ENCODE results near the gene TTC12.
"Not testable (repeated sequence)": the region's sequence is repeated elsewhere in the genome, so short reads cannot be mapped to it uniquely, and the experiment has no call there.

The TTC12 gene

DNA sequence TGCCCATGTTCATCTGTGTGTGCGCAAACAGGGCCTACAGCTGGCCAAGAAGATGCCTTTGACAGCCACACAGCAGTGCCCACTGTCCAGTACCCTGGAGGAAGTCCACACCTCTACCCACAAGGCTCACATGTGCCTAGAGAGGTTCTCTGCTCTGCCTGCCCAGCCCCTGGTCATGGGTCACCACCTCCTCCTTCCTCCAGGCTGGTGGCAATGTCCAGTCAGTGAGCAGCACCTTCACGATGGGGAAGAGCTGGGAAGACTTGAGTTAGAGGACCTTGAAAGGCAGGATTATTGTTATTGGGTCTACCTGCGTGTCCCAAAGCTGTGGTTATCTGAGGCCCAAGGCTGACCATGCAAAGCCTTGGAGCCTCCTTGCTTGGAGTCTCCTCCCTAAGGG lies 28.4 kb upstream of the TTC12 start:
- no peak for DNase-seq

DNA sequence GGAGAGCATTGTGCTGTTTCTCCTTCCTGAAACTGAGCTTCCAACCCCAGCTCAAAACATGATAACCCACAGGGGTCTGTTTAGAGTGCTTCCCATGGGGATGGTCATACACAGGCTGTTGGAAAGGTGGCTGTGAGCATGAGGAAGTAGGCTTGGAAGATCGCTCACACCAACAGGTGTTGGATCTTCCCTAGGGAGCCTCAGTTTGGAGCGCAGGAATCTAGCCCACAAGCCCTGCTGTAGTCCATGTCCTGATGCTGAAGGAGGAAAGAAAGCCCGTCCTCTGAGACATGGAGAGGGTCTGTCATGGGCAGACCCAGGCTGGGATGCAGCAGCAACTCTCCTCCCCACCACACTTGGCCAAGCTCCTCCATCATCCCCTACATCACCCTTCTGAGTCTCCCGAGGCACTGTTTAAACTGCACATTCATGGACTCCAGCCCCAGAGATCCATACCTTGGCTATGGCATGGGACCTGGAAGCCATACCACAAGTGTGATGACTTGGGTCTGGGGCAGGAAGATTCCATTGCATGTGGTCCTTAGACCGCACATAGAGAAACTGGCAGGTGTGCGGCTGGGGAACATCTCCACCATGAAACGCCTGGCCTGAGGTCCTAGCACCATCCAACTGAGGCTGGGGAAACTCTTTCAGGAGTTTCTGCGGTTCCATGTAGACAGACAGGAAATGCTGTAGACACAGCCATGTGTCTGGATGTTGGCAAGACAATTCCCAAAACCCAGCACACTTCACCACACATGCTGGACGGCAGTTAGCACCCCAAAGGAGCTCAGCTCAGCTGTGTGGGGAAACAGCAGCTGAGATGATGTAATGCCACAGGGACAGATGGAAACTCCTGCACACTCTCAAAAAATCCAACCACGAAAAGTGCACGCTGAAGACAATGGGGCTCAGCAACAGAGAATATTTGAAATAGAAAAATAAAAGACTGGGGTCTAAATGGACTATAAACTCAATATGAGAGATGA lies 27.6 kb upstream of the TTC12 start:
- DNase-seq = no peak

DNA sequence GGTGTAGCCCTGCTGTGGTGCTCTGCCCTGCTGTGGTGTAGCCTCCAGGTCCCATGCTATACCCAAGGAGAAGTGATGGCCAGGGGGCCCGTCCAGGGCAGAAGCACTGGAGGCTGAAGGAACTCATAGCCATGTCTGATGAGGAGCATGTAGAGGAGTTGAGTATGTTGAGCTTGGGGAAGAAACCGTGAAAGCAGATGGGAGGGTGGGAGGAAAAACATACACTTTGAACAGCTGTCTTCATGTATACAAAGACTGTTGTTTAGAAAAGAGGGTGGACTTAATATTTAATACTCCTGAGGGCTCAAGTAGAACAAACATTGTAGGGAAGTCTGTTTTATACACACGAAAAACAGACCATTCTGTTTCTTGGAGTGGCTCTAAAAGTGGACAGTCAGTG lies 26.6 kb upstream of the TTC12 start:
- DNase-seq = no peak

DNA sequence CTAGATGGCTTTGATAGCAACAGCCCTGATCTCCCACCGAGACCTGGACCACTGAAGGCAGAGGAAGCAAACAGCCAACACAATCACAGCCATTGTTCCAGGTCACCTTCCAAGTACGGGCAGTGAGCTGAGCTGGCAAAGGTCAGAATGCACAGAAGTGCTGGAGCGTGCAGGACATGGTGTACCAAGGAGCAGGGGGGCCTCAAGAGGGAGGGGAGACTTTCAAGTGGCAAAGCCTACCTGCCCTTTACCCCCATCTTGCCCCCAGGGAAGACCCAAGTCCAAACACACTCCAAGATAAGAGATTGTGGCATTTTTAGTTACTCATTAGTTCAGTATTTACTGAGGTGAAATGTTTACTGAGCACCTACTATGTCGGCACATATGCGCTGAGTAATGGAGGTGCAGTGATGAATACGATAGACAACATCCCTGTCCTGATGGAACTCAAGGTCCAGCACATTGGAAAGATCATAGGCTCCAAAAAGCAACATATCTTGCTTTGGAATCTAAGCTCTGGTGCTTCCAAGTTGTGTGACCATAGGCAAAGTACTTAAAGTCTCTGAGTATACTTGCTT lies 26.0 kb upstream of the TTC12 start:
- DNase-seq = no peak

DNA sequence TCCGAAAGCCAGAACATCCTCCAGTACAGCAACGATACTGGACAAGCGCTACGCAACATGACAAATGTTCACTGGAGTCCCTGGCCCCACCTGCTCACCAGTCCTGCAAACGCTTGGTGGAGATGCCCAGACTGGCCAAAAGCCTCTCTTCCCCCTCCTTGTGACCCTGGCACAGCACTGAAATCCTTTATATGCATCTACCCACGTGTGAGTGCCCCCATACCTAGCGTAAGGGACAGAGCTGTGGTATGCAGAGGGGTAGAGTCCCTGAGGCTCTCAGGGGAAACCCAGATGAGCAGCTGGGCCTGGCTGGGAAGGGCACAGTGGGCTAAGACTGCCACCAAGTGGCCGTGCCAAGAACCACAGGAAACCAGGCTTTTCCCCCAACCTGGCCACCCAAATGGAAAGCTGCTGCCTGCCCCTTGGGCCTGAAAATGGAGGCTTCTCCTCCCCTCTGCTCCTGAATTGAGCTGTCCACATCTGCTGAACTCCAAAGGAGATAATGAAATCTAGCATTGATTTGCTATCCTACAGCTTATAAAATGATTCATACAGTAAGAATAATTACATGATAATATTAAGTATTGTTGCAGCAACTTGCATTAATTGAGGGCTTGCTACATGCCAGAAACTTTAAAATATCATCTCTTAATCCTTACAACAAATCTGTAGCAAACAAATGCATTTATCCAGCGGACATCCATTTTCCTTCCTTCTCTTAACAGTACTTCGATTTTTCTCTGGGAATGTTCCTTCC lies 24.8 kb upstream of the TTC12 start:
- DNase-seq = peak; percentile 29

DNA sequence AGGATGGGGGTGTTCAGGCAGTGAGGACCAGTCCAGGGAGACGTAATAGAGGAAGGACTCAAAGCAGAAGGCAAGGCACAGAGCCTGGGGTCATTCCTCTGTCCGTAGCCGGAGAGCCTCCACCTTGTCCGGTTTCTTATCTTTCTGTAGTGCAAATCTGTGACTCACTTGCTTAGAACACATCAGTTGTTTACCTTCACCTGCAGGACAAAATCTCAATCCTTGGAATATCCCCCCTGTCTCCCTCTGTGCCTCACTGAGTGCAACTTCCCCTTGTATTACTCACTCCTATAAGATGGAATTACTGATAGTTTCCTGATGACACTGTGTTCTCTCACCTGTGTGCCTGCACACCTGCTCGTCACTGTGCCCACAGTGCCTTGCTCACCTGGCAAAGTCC lies 20.4 kb upstream of the TTC12 start:
- DNase-seq = no peak

DNA sequence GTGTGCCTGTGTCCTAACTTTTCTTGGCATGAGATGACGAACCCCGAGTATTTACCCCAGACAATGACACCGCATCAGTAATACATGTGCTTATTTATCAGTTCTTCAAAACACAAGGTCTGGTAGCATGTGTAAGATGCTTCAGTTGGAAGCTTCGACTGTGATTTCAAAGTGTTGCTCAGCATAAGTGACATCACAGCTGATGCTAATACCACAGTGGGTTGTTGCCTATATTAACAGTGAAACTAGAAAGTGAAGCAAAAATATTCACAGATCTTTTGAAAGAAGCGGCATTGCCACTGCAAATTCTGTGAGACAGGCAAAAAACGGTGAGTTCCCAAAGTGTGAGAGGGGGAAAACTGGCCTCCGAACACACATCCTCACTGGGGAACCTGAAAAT lies 18.4 kb upstream of the TTC12 start:
- no peak for DNase-seq

DNA sequence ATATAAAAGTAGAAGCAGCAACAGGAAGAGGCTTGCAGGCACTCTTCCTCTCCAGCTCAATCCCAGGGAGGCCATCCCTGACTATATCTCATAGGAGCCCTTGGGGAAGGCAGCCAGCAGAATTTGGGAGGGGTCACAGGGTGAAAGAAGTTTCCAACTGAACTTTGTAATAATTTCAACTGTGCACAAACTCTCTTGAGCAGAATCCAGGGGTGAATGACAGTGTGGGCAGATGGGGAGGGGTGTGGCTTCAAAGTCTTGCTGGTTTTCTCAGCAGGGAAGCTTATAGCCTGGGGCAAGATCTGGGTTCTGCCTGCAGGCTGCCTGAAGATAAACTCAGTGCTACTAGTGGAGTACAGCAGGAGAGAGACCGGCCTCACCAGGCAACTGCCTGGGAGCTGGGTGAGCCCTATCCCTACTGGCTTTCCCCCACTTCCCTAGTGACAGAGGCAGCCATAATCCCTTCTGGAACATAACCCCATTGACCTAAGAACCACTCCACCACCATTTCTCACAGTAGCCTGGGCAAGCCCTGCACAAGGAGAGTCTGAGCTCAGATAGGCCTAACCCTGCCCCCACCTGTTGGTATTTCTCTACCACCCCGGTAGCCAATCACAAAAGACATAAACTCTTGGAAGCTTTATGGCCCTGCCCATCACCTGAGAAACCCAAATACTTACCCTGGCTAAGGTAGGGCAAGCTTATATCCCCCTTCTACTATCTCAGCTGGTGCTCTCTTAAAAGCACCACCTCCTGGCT lies 17.8 kb upstream of the TTC12 start:
- DNase-seq = no peak

DNA sequence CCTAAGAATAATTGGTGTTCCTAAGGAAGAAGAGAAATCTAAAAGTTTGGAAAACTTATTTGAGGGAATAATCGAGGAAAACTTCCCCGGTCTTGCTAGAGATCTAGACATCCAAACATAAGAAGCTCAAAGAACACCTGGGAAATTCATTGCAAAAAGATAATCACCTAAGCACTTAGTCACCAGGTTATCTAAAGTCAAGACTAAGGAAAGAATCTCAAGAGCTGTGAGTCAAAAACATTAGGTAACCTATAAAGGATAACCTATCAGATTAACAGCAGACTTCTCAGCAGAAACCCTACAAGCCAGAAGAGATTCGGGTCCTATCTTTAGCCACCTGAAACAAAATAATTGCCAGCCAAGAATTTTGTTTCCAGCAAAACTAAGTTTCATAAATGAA lies 15.9 kb upstream of the TTC12 start:
- DNase-seq = not testable (repeated sequence)

DNA sequence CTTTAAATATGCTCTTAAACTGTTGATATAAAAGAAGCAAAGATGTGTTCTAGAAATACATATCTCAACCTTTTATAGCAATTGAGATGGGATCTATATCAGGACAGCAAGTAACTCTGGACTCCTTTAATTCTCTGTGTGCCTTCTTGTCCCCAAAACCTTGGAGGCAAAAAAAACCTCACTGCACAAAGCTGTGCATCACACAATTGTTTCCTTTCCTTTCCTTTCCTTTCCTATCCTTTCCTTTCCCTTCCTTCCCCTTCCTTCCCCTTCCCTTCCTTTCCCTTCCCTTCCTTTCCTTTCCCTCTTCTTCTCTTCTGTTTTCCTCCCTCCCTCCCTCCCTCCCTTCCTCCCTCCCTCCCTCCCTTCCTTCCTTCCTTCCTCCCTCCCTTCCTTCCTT lies 9.5 kb upstream of the TTC12 start:
- no peak for DNase-seq

DNA sequence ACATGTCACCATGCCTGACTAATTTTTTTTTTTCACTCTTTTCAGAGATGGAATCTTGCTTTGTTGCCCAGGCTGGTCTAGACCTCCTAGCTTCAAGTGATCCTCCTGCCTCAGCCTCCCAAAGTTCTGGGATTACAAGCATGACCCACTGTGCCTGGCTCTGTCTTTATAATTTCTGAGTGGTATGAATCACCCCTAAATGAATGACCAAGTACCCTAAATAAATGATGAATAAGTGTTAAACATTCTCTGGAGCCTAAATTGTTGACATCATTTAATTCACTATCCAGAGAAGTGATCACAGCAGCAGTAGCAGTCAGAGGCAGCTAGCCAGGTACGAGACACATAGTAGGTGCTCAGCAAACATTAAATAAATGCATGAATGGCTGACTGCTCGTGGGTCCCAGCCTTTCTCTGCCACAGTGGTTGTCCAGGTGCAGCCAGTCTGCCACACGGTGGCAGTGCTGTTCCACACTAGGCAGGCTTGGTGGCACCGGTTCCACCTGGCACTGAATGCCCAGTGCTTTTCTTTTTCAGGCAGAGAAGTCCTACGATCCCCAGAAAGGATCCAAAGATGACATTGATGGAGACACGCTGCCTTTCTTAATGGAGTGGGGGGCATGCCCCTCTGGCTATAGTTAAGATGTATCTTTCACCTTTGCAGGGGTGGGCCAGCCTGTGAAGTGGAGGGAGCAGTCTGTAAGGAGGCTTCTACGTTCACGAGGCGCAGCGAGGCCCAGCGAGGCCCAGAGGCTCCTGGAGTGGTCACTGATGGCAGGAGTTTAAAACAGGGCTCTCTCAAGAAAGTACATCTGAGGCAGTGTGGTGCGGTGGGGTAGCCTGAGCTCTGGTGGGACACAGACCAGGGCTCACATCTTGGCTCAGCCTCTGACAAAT lies 8.7 kb upstream of the TTC12 start:
- peak; percentile 38 for DNase-seq

DNA sequence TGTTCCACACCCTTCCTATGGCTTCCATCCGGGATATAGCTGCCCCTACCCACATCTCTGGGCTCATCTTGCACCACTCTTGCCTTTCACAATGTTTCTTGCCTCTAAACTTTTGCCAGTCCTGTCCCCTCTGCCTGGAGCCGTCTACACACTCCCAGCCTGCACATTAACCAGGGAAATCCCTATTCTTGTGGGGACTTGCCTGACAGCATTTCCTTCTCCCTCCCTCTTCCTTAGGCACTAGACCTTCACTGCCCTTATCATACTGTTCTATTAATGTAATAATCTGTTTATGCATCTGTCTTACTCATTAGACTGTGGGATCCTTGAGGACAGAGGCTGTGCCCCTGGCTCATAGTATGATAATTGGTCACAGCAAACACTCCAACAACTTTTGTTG lies 5.8 kb upstream of the TTC12 start:
- no peak for DNase-seq

DNA sequence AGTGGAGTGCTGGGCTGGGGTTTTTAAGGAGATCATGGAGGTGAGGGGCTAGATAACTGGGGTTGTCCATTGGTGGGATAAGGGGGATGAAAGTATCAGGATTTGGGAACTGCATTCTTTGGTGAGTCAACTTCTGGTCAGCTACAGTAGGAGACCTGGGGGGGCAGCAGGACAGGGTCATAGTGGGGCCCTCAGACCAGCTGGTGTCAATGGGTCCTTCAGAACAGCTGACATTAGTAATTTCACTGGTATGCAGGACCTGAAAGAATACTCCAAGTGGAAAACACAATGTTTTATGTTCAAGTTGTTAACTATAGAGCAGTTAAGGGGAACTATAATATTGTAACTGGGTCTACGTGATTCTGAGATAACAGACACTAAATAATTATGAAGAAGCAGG lies 2.8 kb upstream of the TTC12 start:
- DNase-seq = no peak

DNA sequence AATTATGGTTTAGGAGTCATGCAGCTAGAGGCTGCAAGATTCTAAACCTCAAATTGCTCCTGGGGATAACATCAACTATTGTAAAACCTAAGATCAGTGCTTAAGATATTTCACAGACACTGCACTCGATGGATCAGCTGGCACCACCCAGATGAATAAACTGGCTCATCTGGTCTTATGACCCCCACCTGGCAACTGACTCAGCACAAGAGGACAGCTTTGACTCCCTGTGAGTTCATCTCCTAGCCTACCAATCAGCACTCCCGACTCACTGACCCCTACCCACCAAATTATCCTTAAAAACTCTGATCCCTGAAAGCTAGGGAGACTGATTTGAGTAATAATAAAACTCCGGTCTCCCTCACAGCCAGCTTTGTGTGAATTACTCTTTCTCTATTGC lies 782 bp upstream of the TTC12 start:
- DNase-seq = no peak

DNA sequence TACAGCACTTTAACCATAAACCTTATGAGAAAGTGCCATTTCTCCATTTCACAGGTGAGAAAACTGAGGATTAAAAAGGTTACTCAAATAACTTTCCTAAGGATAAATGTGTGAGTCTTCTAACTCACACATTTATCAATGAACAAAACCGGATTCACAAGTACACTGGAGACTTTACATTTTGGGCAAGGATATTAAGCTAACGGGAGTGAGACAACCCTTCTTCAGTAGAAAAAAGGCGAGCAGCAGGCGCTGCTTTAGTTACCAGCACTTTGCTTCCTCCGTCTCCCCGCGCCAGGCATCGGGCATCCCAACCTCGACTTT lies 356 bp upstream of the TTC12 start:
- DNase-seq = no peak

DNA sequence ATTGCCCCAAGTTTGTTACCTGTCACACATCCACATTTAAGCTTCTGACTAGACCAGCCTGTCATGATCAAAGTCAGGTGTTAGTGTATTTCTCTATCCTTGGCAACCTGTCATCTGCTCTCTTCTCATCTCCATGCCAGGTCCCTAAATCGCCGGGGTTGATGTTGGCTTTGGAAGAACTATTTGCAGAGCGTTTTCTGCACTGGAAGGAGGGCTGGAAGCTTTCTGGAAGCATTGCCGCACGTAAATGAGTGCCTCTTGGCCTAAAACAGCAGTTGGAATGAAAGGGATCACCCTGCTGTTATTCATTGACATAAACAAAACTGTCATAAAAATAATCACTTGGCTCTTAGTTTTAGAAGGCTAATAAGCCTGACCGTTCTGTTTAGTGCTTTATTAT lies 1.4 kb downstream of the TTC12 start:
- no peak for DNase-seq

DNA sequence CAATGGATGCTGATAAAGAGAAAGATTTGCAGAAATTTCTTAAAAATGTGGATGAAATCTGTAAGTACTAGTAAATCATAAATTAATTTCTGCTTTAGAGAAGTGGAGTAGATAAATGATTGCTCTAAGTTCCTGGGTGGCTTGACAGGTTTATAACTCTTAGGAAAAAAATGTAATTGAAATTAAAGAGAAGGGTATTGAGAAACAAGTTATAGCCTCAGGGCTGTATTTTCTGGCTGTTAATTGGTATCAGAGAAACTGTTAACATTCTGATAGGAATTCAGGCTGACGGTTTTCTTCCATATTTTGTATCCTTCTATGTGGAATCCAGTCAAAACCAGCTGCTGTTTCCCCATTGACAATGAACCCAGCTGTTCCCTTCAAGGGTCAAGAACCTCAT lies 1.9 kb downstream of the TTC12 start:
- no peak for DNase-seq

DNA sequence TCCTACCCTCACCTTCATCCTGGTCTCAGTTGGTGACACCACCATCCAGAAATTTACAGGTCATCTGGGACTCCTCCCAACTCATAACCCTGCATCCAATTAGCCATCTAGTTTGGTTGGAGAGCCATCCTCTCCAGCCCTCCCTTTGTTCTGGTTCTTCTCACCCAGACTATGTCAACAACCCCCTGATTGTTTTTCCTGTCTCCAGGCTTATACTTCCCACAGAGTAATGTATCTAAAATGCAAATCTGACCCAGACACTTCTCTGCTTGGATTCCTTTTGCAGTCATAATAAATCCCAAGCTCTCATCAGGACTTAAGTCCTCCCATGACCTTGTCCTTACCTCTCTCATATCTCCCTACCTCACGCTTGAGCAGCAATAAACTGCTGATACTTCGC lies 3.0 kb downstream of the TTC12 start:
- no peak for DNase-seq

DNA sequence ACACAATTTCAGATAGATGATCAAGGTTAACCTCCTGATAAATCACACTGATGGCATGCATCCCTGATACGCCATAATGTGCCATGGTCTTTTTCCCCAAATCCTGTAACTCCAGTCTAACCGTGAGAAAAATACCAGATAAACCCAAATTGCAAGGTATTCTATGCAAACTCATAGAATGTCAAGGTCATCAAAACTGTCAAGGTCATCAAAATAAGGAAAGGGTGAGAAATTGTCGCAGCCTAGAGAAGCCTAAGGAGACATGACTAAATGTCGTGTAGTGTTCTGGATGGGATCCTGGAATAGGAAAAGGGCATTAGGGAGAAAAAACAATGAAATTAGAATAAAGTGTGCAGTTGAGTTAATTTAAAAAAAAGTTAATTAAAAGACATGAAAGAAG lies 4.7 kb downstream of the TTC12 start:
- no peak for DNase-seq

DNA sequence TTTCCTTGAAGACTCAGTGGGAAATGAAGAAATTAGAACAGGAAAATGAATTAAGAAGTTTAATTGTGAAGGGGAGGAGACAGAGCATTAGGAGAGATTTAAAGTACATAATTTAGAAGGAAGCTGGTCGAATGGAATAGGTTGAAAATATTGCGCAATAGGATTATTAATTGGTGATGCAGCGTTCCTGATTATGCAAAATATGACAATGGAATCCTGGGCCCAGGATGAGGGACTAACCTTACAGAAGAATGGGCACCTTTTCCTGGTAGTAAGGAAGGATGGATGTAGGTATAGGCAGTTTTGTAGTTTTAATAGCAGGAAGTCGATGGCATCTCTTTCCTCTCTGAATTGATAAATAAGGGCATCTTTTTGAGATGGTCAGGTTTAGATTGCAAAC lies 7.8 kb downstream of the TTC12 start:
- no peak for DNase-seq

DNA sequence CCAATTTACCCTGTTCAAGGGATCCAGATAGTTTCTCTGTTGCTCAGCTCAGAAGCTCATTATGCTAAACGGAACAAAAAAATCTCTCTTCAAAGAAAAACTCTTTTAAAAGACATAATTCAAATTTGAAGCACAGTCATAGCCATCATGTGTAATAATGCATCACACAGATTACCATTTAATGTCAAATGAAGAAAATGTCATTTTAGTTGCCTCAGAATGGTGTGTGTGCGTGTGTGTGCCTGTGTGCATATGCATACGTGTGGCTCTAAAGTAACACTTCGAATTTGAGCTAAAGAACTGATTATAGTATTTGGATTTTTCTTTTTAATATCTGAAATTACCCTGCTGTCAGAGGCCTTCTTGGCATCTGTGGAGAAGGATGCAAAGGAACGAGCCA lies 9.9 kb downstream of the TTC12 start:
- DNase-seq = no peak

DNA sequence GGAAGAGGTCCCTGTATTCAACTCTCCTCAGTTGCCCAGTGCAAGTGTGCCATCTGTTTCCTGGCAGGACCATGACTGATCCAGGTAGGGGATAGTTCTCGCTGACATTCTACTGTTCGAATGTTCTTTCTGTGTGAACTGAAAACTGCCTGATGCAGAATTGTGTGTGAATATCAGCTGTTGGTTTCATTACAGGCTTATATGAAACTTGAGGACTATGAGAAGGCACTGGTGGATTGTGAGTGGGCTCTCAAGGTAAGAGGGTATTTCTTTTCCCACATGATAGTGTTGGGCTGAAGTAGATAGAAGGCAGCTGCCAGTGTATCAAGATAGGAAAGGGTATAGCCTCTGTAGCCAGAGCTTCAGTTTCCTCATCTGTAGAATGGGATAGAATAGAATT lies 15.3 kb downstream of the TTC12 start:
- no peak for DNase-seq
